ENCODE results near the gene ARID4B.

ARID4B gene

GRCh38 chr1:235176486-235176885 lies 151.5 kb downstream of the ARID4B start:
- no peaks in the 10 kb centered on the region for H4K20me1 ChIP-seq (ENCODE audit: insufficient read depth, low read length)
- TF ChIP-seq EZH2 (IDR thresholded peaks at IDR 0.05; ENCODE audit: borderline replicate concordance, low read length) (no peak), CTCF (IDR thresholded peaks at IDR 0.05; ENCODE audit: low read length) (no peak)
- H3K4me2 ChIP-seq (ENCODE audit: low read length): no peak overlapping the region
- no peaks in the 10 kb centered on the region for H3K9me3 ChIP-seq (ENCODE audit: low read length)
- H3K79me2 ChIP-seq (ENCODE audit: insufficient read depth, low read length): no peaks in the 10 kb centered on the region
- peaks cover 69% of the 10 kb centered on the region for H3K36me3 ChIP-seq (ENCODE audit: insufficient read depth, low read length)
- no peaks in the 10 kb centered on the region; the same call in 1 of the 2 replicates for H3F3A ChIP-seq (ENCODE audit: insufficient read depth, low read length)
- no peak overlapping the region for H3K4me3 ChIP-seq (ENCODE audit: low read depth, low read length, poor library complexity, severe bottlenecking)
- H3K9me2 ChIP-seq (ENCODE audit: low read depth, low read length): no peaks in the 10 kb centered on the region
- H3K27ac ChIP-seq (ENCODE audit: low read depth, low read length, poor library complexity, severe bottlenecking): no peak overlapping the region
- no peaks in the 10 kb centered on the region for H3K4me1 ChIP-seq (ENCODE audit: insufficient read depth, low read length, severe bottlenecking)
- no peak overlapping the region for H3K9ac ChIP-seq (ENCODE audit: low read length)
- no peaks in the 10 kb centered on the region for H3K27me3 ChIP-seq (ENCODE audit: insufficient read depth, low read length)
- H2AFZ ChIP-seq (ENCODE audit: low read length): no peak overlapping the region

DNA sequence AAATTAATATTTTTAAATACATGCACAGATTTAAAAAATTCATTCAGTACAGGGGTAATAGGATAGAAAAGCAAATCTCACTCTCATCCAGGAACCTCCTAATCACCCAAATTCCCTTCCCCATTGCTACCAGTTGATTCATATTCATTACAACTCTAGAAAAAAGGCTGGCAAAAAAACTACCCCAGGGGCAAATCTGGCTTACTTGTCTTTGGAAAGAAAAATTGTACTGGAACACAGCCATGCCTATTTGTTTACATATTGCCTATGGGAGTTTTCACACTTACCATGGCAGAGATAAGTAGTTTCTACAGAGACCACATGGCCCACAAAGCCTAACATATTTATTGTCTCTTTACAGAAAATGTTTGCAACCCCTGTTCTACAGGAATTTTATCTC lies 158.0 kb downstream of the ARID4B start:
- Histone ChIP-seq H3K79me2 (ENCODE audit: insufficient read depth, low read length) (no peaks in the 10 kb centered on the region), H3K4me2 (ENCODE audit: low read length) (no peak overlapping the region), H3K9ac (ENCODE audit: low read length) (no peak overlapping the region), H3K4me1 (ENCODE audit: insufficient read depth, low read length, severe bottlenecking) (no peaks in the 10 kb centered on the region), H2AFZ (ENCODE audit: low read length) (no peak overlapping the region), H3F3A (ENCODE audit: insufficient read depth, low read length) (no peaks in the 10 kb centered on the region), H3K9me2 (ENCODE audit: low read depth, low read length) (no peaks in the 10 kb centered on the region), H4K20me1 (ENCODE audit: insufficient read depth, low read length) (no peaks in the 10 kb centered on the region), H3K27me3 (ENCODE audit: insufficient read depth, low read length) (no peaks in the 10 kb centered on the region), H3K27ac (ENCODE audit: low read depth, low read length, poor library complexity, severe bottlenecking) (no peak overlapping the region), H3K9me3 (ENCODE audit: low read length) (no peaks in the 10 kb centered on the region), H3K4me3 (ENCODE audit: low read depth, low read length, poor library complexity, severe bottlenecking) (no peak overlapping the region), H3K36me3 (ENCODE audit: insufficient read depth, low read length) (peaks cover 72% of the 10 kb centered on the region)
- TF ChIP-seq EZH2 (IDR thresholded peaks at IDR 0.05; ENCODE audit: borderline replicate concordance, low read length): no peak
- TF ChIP-seq CTCF (IDR thresholded peaks at IDR 0.05; ENCODE audit: low read length): no peak

GRCh38 chr1:235168375-235168774 lies 159.6 kb downstream of the ARID4B start:
- no peak overlapping the region for H2AFZ ChIP-seq (ENCODE audit: low read length)
- H3K4me1 ChIP-seq (ENCODE audit: insufficient read depth, low read length, severe bottlenecking): no peaks in the 10 kb centered on the region
- H3K9me2 ChIP-seq (ENCODE audit: low read depth, low read length): no peaks in the 10 kb centered on the region
- H3K27ac ChIP-seq (ENCODE audit: low read depth, low read length, poor library complexity, severe bottlenecking): no peak overlapping the region
- no peak overlapping the region for H3K4me2 ChIP-seq (ENCODE audit: low read length)
- H3K79me2 ChIP-seq (ENCODE audit: insufficient read depth, low read length): no peaks in the 10 kb centered on the region
- no peaks in the 10 kb centered on the region for H3K9me3 ChIP-seq (ENCODE audit: low read length)
- no peaks in the 10 kb centered on the region for H3F3A ChIP-seq (ENCODE audit: insufficient read depth, low read length)
- H4K20me1 ChIP-seq (ENCODE audit: insufficient read depth, low read length): no peaks in the 10 kb centered on the region
- no peak overlapping the region for H3K4me3 ChIP-seq (ENCODE audit: low read depth, low read length, poor library complexity, severe bottlenecking)
- H3K9ac ChIP-seq (ENCODE audit: low read length): no peak overlapping the region
- no peak for TF ChIP-seq EZH2 (IDR thresholded peaks at IDR 0.05; ENCODE audit: borderline replicate concordance, low read length)
- TF ChIP-seq CTCF (IDR thresholded peaks at IDR 0.05; ENCODE audit: low read length): no peak
- peaks cover 58% of the 10 kb centered on the region for H3K36me3 ChIP-seq (ENCODE audit: insufficient read depth, low read length)
- H3K27me3 ChIP-seq (ENCODE audit: insufficient read depth, low read length): no peaks in the 10 kb centered on the region
